Ammon's horn (tissue), 1 donor: ENCODE measurements around the gene DNMT3B.
"Not testable (repeated sequence)": the region's sequence is repeated elsewhere in the genome, so short reads cannot be mapped to it uniquely, and the experiment has no call there.

Experiments
- DNase-seq: peaks from one replicate; pipeline ENCODE4 v3.0.0-alpha.2; 2016; ENCODE audit warnings: low spot score

Gene DNMT3B

DNA sequence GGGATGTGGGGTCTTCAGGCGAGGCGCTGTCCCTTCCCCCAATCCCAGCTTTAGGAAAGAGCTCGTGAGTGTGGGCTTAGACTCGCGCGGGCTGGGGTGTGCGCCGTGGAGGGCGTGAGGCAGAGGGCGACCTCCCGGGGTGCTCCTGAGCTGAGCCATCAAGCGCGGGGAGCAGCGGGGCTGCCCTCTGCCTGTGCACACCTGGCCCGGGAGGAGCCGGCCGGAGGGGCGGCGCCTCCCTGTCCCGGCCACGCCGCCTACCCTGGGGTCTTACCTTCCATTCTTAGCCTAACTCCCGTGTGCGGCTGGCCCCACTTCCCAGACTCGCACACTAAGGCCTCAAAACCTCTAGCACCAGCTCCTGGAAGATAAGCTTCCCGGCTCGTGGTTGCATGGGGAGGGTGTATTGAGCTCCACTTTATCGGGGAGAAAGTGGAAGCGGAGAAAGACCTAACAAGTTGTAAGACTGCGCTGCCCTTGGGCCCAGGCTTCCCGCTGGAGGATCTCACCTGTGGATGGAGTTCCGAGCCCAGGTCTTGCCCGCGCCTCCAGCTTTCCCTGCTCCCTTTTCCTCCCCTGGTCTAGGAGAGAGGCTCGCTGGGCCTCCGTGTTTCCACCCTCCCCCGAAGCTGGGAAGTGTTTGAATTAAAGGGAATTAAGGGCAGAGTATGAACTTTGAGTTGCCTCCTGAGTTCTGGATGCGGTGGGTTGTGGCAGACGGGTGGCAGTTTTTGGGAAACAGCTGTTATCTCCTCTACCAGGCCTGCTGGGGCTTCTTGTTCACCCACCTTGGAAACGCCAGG, 1.2 kb downstream of the DNMT3B start:
- no peak for DNase-seq

DNA sequence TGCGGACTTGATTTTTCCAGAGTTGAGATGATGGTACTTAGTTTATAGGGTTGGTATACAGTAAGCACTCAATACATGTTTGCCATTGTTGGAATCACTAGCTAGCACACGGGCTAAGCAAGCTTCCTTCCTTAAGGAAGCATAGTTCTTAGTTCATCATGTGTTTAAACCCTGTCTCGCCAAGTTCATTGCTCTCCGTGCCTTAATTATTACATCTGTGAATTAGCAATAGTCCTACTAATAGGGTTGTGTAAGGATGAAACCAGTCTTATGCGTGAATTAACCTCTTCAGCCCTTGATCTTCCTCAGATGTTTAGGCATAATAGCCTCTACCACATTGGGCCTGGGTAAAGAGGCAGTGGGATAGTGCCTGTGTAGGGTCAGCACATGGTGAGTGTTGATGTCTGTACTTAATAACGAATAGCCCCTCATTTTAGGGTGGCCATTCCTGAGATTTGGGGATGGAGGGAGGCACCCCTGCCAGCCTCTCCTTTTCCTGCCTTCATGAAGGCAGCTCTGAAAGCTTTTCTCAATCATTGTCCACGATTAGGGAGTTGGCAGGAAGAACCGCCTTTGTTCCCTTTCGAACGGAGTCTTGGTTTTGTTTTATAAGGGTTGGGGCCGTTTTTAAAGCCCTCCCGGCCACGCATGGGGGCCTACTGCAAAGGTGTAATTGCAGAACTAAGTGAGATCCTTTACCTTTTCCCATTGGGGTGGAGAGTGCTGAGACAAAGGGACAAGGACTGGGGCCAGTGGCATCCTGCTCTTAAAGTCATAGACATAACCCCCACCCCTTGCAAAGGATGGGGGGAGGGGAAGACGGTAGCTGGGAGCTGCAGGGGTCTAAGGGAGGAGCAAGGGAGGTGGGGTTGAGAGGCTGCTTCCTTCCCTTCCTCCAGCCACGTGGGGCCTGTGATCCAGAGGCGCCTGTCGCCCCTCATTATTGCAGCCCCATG, 2.1 kb downstream of the DNMT3B start:
- no peak for DNase-seq

DNA sequence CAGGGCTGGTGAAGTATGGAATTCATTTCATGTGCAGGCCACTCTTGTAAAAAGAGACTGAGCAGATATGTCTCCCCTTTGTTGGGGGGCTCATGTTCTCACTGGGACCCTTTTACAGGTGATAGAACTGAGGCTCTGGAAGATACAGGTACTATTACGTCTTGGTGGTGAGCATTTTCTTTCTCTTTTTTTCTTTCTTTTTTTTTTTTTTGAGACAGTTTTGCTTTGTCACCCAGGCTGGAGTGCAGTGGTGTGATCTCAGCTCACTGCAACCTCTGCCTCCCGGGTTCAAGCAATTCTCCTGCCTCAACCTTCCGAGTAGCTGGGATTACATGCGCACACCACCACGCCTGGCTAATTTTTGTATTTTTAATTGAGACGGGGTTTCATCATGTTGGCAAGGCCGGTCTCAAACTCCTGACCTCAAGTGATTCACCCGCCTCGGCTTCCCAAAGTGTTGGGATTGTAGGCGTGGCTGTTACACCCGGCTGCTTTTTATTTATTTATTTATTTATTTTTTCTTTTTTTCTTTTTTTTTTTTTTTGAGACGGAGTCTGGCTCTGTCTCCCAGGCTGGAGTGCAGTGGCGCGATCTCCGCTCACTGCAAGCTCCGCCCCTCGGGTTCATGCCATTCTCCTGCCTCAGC, 3.2 kb downstream of the DNMT3B start:
- not testable (repeated sequence) for DNase-seq

DNA sequence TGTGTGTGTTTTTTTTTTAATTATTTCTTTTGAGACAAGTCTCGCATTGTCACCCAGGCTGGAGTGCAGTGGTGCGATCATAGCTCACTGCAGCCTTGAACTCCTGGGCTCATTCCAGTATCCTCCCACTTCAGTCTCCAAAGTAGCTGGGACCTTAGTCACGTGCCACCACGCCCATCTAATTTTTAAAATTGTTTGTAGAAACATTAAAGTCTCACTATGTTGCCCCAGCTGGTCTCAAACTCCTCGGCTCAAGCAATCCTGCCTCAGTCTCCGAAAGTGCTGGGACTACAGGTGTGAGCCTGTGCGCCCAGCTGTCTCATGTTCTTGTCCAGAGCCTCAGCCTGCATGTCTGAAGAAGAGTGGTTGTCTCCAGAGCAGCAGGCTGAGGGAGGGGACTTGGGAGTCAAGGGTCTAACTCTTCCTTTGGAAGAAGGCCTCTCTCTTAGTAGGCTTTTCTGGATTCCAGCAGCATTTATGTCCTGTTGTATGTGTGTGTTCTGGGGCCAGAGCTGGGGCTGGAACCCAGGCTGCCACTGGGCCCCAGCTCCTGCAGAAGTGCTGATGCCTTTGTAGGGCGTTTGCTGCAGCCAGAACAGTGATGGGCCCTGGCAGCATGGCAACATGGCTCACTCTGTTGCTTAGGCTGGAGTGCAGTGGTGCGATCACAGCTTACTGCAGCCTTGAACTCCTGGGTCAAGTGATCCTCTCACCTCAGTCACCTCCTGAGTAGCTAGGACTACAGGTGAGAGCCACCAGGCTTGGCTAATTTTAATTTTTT, 5.4 kb downstream of the DNMT3B start:
- DNase-seq: no peak

DNA sequence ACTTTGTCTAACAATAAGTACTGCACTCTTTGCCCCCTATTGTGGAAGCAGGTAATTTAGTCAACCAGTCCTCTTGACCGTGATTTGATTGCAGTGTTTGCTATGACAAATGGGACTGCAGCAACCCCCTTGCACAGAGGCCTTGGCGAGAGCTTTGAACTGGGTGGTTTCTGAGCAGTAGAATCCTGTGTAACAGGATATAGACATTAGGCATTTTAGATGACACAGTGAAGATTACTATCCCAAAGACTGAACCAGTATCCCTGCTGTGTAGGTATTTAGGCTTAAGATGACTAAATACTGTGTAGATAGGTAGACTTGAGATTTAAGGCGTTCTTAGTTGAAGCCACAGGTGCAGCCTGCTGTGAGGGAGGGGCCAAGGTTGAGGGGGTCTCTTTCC, 9.9 kb downstream of the DNMT3B start:
- DNase-seq: no peak

DNA sequence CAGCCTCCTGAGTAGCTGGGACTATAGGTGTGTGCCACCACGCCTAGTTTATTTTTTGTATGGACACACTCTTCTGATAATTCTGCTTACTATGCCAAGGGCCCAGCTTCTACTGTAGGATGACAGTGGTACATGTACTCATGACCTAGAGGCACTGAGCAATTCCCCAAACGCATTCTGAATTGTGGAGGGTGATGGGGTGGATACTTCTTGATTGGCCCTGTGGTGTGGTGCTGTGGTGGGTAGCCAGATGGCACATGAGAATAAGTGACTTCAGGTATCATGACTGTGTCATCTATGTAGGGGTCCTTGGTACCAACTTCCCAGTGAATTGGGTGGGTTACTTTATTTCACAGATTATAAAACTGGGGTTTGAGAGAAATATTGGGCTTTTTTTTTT, 11.0 kb downstream of the DNMT3B start:
- DNase-seq: no peak

DNA sequence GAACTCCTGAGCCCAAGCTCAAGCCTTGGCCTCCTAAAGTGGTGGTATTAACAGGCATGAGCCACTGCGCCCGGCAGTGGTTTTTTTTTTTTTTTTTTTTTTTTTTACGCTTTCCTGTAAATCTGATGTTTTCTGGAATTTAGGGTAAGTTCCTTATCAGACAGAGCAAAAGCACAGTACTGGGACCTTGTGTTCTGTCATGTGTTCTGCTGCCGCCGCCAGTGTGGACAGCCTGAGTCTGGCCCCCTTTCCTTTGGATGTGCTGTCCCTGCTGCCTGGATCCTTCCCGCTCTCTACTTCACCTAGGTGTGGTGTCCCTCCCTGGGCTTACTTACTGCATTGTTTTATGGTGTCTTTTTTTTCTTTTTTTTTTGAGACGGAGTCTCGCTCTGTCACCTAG, 11.7 kb downstream of the DNMT3B start:
- no peak for DNase-seq

DNA sequence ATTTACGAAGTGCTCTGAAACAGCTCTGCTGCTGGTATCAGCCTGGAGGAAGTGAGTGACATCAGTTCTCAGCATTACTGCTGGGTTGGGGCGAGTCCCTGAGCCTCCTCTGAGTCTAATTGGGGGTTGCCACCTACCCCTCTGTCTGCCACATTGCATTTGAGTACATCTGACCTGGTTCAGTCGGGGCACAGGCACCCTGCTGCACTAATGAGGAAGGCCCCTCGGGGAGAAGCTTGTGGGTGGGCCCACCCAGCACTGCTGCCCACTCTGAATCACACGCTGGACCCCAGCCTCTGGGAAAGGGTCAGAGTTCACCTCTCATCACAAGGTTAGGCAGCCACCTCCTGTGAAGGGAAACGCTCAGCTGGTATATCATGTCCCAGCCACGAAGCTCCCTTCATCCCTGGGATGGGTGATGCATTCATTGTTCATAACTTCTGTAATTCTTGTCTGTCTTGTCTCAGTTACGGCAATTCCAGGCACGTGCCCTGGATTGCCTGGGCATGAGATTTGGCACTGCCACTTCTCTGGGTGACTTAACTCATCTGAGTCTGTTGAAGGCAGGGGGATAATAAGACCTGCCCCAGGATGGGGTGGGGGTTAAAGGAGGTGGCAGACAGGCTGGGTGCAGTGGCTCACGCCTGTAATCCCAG, 13.3 kb downstream of the DNMT3B start:
- no peak for DNase-seq

DNA sequence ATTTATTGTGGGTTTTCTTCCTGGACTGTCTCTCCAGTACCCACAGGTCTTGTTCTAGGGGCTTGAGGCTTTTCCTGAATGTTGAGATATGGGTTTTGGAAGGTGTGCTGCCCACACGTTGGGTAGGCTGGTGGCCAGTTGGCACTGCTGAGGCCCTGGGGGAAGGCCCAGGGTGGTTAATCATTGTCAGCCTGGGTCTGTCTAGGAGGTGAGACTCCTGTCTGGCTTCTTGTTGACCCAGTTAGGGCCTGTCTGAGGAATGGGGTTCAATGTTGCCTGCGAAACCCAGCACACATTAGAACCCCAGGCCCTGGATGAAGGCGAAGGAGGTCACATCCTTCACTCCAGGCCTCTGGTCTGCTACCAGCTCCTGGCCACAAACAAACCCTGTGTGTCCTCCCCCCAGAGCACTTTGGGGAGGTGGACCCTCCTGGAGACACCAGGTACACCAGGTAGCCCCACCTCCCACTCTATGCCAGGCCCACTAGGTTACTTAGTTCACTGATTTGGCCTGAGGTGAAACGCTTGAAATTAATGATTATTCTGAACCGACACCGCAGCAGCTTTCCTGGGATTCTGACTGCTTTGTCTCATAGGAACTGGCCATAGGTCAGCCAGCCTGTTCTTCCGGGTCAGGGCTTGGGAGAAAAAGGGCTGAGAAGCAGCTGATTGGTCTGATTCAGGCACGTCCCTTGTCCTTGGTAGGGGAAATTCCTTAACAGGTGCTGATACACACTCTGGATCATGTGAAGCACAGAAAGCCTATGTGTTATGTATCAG, 15.2 kb downstream of the DNMT3B start:
- no peak for DNase-seq

DNA sequence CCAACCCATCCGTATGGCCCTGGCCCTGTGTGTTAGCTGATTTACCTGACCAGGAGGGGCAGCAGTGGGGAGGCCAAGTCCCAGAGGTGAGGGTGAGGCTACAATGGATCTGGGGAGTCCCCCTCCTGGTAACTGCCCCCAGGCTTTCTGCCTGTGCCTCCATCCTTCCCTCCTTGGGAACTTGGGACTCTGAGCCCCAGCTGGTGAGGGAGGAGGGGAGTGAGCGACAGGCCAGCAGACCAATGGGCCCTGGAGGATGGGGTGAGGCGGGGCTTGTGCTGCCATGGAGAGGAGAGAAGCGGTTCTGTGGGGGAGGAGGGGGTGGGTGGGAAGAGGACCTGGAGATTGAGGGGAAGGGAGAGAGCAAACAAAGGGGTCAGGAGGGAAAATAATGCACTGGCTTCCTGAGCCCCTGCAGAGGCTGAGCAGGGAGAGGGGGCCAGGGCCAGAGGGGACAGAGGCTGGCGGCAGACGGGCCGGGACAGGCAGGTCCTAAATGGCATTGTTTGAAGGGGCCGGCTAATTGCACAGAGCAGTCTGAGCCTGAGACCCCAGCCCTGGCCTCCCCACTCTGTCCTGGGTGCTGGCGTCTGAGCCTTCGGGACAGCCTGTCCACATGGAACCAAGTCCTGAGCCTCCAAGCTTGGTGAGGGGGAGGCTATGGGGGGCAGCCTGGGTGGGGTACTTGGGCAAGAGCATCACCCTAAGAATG, 17.5 kb downstream of the DNMT3B start:
- no peak for DNase-seq

DNA sequence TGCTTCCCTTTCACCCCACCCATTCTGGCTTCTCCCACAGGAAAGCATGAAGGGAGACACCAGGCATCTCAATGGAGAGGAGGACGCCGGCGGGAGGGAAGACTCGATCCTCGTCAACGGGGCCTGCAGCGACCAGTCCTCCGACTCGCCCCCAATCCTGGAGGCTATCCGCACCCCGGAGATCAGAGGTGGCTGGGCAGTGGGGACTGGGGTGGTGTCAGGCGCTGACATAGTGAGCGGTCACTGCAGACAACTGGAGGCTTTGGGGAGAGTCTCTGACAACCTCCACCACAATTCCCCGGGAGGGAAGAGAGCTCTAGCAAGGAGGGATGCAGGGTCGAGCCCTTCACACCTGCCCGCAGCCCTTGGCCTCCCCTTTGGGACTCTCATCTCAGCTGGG, 18.1 kb downstream of the DNMT3B start:
- DNase-seq: no peak

DNA sequence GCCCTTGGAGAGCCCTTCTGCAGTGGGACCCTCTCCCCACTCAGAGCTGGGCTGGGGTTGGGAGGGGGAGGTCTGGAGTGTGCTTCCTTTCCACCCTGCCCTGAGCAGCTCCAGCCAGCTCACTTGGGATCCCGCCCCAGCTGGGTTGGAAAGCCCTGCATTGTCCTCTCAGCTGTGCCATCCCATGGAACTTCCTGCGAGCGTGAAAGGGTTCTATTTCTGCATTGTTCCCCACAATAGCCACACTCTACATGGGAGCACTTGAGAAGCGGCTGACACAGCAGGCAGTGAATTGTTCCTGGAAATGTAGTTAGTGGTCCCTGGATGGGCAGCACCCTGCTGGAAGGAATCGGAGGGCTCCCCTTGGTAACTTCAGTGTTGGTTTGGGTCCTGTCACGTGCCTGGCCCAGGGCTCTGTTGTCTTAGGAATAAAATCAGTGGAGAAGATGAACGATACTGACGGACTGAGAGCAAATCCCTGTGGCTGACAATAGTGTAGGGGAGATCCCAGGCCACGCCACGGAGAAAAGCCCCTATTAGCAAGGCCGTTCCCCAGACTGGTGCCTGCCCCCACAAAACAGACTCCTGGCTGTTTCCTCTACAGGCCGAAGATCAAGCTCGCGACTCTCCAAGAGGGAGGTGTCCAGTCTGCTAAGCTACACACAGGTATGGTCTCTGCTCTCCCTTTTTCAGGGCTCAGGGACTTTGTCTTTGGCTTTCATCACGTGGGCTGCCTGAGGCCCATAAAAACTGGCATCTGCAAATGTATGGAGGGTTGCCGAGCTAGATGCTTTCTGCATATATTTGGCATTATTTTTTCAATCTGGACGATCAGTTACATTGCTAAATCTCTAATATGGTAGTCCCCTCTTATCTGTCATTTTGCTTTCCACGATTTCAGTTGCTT, 18.8 kb downstream of the DNMT3B start:
- DNase-seq: peak; percentile 76

DNA sequence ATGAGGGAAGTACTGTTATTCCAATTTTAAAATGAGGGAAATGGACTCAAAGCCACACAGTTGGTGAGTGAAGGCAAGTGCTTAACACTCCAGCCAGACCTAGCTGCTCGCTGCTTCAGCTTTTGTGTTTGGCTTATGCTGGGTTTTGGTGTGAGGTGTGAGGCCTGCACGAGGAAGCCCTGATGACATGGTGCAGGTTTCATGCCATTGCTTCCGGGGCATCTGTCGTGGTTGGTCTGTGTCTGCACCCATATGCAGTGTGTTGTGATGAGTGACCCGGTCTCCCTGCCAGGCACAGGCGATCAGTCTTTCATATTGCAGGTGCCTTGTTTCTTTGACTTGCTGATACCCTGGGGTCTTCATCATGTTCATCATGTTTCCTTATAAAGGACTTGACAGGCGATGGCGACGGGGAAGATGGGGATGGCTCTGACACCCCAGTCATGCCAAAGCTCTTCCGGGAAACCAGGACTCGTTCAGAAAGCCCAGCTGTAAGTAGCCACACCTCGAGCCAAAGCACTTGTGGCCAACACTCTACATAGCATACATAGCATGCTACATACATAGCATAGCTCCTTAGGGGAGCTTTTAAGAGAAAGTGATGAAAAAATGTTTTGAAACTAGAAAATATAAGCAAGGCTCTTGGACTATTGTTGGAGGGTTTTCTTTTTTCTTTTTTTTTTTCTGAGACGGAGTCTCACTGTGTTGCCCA, 22.3 kb downstream of the DNMT3B start:
- DNase-seq: no peak

DNA sequence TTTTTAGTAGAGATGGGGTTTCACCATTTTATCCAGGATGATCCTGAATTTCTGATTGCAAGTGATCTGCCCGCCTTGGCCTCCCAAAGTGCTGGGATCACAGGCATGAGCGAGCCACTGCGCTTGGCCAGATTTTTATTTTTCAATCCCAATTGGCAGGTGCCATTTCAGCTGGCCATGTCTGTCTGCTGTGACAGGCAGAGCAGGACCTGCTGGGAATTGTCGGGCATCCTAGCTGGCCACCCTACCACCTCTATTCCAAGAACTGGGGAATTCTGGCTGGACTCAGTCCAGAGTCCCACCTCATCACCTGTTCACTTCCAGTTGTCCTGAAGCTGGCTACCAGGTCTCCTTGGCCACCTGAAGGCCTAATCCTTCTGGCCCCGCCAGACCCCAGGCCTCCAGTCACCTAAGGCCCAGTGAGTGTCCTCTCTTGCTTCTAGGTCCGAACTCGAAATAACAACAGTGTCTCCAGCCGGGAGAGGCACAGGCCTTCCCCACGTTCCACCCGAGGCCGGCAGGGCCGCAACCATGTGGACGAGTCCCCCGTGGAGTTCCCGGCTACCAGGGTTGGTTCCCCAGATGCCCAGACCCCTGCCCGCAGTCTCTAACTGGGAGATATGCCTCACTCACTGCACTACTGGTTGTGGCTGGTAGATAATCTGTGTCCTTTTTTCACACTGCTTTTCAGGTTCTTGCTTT, 24.0 kb downstream of the DNMT3B start:
- no peak for DNase-seq

DNA sequence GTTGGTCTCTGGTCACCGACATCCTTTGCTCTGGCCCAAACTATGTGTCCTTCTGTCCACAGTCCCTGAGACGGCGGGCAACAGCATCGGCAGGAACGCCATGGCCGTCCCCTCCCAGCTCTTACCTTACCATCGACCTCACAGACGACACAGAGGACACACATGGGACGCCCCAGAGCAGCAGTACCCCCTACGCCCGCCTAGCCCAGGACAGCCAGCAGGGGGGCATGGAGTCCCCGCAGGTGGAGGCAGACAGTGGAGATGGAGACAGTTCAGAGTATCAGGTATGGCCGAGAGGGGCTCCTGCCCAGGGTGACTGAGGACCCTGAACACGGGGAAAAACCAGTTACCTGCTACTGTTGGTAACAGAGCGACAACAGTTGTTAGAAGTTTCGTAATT, 25.0 kb downstream of the DNMT3B start:
- DNase-seq: no peak

DNA sequence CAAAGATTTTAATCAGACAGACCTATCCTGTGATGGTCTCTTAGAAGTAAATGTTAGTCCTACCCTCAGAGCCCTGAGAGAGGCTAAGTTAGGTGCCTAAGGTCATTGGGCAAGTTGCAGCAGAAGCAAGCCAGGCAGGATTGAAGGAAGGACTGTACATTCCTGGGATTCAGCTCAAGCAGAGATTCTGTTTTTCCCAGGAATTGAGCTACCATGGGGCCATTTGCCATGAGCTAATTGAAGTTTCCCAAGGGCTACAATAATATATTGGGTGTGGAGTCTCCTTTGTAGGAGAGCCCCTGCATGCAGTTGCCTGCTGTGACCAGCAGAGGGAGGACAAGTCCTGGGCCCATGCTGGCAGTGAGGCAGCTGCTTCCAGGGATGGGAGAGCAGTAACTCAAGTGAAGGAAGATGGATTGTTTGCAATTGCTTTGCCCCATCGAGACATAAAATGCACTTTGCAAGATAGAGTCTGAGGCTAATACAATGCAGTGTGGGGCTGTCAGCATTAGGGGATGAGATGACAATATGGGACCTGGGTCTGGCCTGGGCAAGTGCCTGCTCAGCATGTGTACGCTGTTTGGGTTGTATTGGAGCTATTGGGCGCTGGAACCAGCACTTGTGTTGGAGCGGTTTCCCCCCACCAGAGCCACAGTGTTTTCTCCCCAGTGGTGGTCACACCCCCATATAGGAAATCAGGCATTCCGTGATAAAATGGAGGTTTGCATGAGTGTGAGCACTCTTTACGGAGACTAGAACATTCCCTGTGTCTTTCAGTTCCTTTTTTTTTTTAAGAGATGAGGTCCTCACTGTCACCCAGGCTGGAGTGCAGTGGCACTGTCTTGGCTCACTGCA, 27.9 kb downstream of the DNMT3B start:
- peak; percentile 92 for DNase-seq

DNA sequence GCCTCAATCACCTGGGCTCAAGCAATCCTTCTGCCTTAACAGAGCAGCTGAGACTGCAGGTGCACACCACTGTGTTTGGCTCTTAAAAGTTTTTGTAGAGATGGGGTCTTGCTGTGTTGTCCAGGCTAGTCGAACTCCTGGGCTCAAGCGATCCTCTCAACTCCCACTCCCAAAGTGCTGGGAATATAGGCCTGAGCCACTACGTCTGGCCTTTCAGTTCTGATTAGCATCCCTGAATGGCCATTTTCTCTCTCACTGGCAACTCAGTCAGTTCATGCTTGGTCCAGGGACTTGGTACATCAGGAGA, 28.5 kb downstream of the DNMT3B start:
- no peak for DNase-seq
